Measurements from ENCODE around the gene NKTR.
A peak's percentile ranks its signal among the peaks of the same experiment; 100 is the strongest.

- peak; percentile 96 for TF ChIP-seq JUND (IDR thresholded peaks at IDR 0.05; ENCODE audit: borderline replicate concordance, low read depth, low read length)
- peak; percentile 94; the same call in 2 of the 3 replicates for TF ChIP-seq JUND (tag; IDR thresholded peaks at IDR 0.05; ENCODE audit: borderline replicate concordance, low read depth, low read length)
- no peak for TF ChIP-seq RAD51 (IDR thresholded peaks at IDR 0.05; ENCODE audit: borderline replicate concordance, low read depth)
- TF ChIP-seq ZBTB33 (CRISPR knock-in tag; IDR thresholded peaks at IDR 0.05), result 0 out of 2 replicates have a peak, but pooled peaks have one; percentile 18
- no peak for TF ChIP-seq ZBTB12 (CRISPR knock-in tag; IDR thresholded peaks at IDR 0.05)
- no peak for TF ChIP-seq NONO (IDR thresholded peaks at IDR 0.05; ENCODE audit: low read depth in 2 of 2, low read length in 1 of 2)
- no peak for TF ChIP-seq ZKSCAN8 (CRISPR knock-in tag; IDR thresholded peaks at IDR 0.05)
- no peak for TF ChIP-seq CTCF (IDR thresholded peaks at IDR 0.05 in 2 of 3, conservative IDR thresholded peaks at IDR 0.05 in 1 of 3; ENCODE audit: insufficient read depth in 2 of 3, low read depth in 1 of 3, low read length in 3 of 3)
- no peak for TF ChIP-seq PHF8 (IDR thresholded peaks at IDR 0.05; ENCODE audit: borderline replicate concordance, low read length)
- no peak for TF ChIP-seq RREB1 (CRISPR knock-in tag; IDR thresholded peaks at IDR 0.05)
- TF ChIP-seq IFI16 (CRISPR knock-in tag; IDR thresholded peaks at IDR 0.05), result no peak
- TF ChIP-seq BRCA1 (IDR thresholded peaks at IDR 0.05), result no peak
- TF ChIP-seq BRCA1 (CRISPR knock-in tag; IDR thresholded peaks at IDR 0.05), result no peak
- TF ChIP-seq CHD1 (IDR thresholded peaks at IDR 0.05; ENCODE audit: low read length), result no peak
- no peak for TF ChIP-seq ATF2 (CRISPR knock-in tag; IDR thresholded peaks at IDR 0.05)
- no peak for TF ChIP-seq ZNF57 (CRISPR knock-in tag; IDR thresholded peaks at IDR 0.05)
Observed at GRCh38 chr3:42605546-42606173, 5.2 kb downstream of the NKTR start.

Measured in K562 (cell line).